Measurements from ENCODE around the gene HSFX2.
"Not testable (repeated sequence)": the region's sequence is repeated elsewhere in the genome, so short reads cannot be mapped to it uniquely, and the experiment has no call there.

HSFX2 gene

GRCh38 chrX:149568701-149569296 is 26.3 kb downstream of the HSFX2 start:
- Mint-ChIP-seq H3K36me3 (ENCODE audit: low read depth) (no peaks in the 10 kb centered on the region), H3K27me3 (no peaks in the 10 kb centered on the region), H3K27ac (no peak overlapping the region), H3K4me3 (no peak overlapping the region), H3K9me3 (no peaks in the 10 kb centered on the region), H3K4me1 (ENCODE audit: low read depth) (no peaks in the 10 kb centered on the region)
- intact Hi-C loops (cut with micrococcal nuclease), result no loop called here

- intact Hi-C loops (cut with micrococcal nuclease), result no loop called here
- Mint-ChIP-seq H3K27me3 (no peaks in the 10 kb centered on the region), H3K9me3 (no peaks in the 10 kb centered on the region), H3K27ac (no peak overlapping the region), H3K36me3 (ENCODE audit: low read depth) (no peaks in the 10 kb centered on the region), H3K4me3 (no peak overlapping the region), H3K4me1 (ENCODE audit: low read depth) (no peaks in the 10 kb centered on the region)
Measured at GRCh38 chrX:149567621-149568417, 27.3 kb downstream of the HSFX2 start.

- no peak overlapping the region for H3K27ac Mint-ChIP-seq
- intact Hi-C loops (cut with micrococcal nuclease), result no loop called here
- no peak overlapping the region for H3K4me3 Mint-ChIP-seq
- no peaks in the 10 kb centered on the region for H3K27me3 Mint-ChIP-seq
- H3K36me3 Mint-ChIP-seq (ENCODE audit: low read depth), result no peaks in the 10 kb centered on the region
- no peaks in the 10 kb centered on the region for H3K4me1 Mint-ChIP-seq (ENCODE audit: low read depth)
- H3K9me3 Mint-ChIP-seq, result no peaks in the 10 kb centered on the region
Measured at GRCh38 chrX:149563359-149563758, 31.8 kb downstream of the HSFX2 start.

GRCh38 chrX:149555251-149555650 is 39.9 kb downstream of the HSFX2 start:
- H3K4me3 Mint-ChIP-seq; H3K4me1 Mint-ChIP-seq (ENCODE audit: low read depth); H3K27ac Mint-ChIP-seq; intact Hi-C loops (cut with micrococcal nuclease); H3K27me3 Mint-ChIP-seq; H3K9me3 Mint-ChIP-seq; H3K36me3 Mint-ChIP-seq (ENCODE audit: low read depth): not testable (repeated sequence)

- H3K27ac Mint-ChIP-seq; H3K4me3 Mint-ChIP-seq; H3K36me3 Mint-ChIP-seq (ENCODE audit: low read depth); intact Hi-C loops (cut with micrococcal nuclease); H3K4me1 Mint-ChIP-seq (ENCODE audit: low read depth); H3K27me3 Mint-ChIP-seq; H3K9me3 Mint-ChIP-seq: not testable (repeated sequence)
Measured at GRCh38 chrX:149551939-149552248, 43.2 kb downstream of the HSFX2 start.

- H3K4me1 Mint-ChIP-seq (ENCODE audit: low read depth); H3K36me3 Mint-ChIP-seq (ENCODE audit: low read depth); H3K27ac Mint-ChIP-seq; intact Hi-C loops (cut with micrococcal nuclease); H3K9me3 Mint-ChIP-seq; H3K4me3 Mint-ChIP-seq; H3K27me3 Mint-ChIP-seq: not testable (repeated sequence)
Measured at GRCh38 chrX:149551245-149551938, 43.7 kb downstream of the HSFX2 start.

GRCh38 chrX:149550454-149550853 is 44.7 kb downstream of the HSFX2 start:
- H3K36me3 Mint-ChIP-seq (ENCODE audit: low read depth); intact Hi-C loops (cut with micrococcal nuclease); H3K27ac Mint-ChIP-seq; H3K27me3 Mint-ChIP-seq; H3K9me3 Mint-ChIP-seq; H3K4me3 Mint-ChIP-seq; H3K4me1 Mint-ChIP-seq (ENCODE audit: low read depth): not testable (repeated sequence)

GRCh38 chrX:149549701-149550100 is 45.4 kb downstream of the HSFX2 start, which contains the start of gene HSFX3:
TSS of gene HSFX3 (minus strand) at chrX:149549924. CDS start at chrX:149549852, 72 bp downstream.
- H3K4me1 Mint-ChIP-seq (ENCODE audit: low read depth); intact Hi-C loops (cut with micrococcal nuclease); H3K4me3 Mint-ChIP-seq; H3K27ac Mint-ChIP-seq; H3K27me3 Mint-ChIP-seq; H3K9me3 Mint-ChIP-seq: not testable (repeated sequence)
- H3K36me3 Mint-ChIP-seq (ENCODE audit: low read depth), result peaks cover 14% of the 10 kb centered on the region

GRCh38 chrX:149547782-149548181 is 47.3 kb downstream of the HSFX2 start:
- H3K36me3 Mint-ChIP-seq (ENCODE audit: low read depth), result peaks cover 24% of the 10 kb centered on the region
- H3K27me3 Mint-ChIP-seq; H3K4me3 Mint-ChIP-seq; intact Hi-C loops (cut with micrococcal nuclease); H3K9me3 Mint-ChIP-seq; H3K4me1 Mint-ChIP-seq (ENCODE audit: low read depth); H3K27ac Mint-ChIP-seq: not testable (repeated sequence)

- H3K4me3 Mint-ChIP-seq; H3K27ac Mint-ChIP-seq; H3K9me3 Mint-ChIP-seq; intact Hi-C loops (cut with micrococcal nuclease); H3K4me1 Mint-ChIP-seq (ENCODE audit: low read depth); H3K27me3 Mint-ChIP-seq: not testable (repeated sequence)
- H3K36me3 Mint-ChIP-seq (ENCODE audit: low read depth), result peaks cover 24% of the 10 kb centered on the region
Measured at GRCh38 chrX:149546962-149547361, 48.2 kb downstream of the HSFX2 start.

- H3K4me3 Mint-ChIP-seq; H3K27me3 Mint-ChIP-seq; H3K4me1 Mint-ChIP-seq (ENCODE audit: low read depth); H3K9me3 Mint-ChIP-seq; intact Hi-C loops (cut with micrococcal nuclease): not testable (repeated sequence)
- Mint-ChIP-seq H3K27ac (peak overlapping the region; percentile 59), H3K36me3 (ENCODE audit: low read depth) (peaks cover 32% of the 10 kb centered on the region)
Measured at GRCh38 chrX:149545545-149546543, 49.3 kb downstream of the HSFX2 start.

Data from dendritic cell treated with granulocyte-macrophage colony-stimulating factor and Interleukin-4, amounts not matched to agents 40 ng/mL and 50 ng/mL, for 4 days (primary cell).